Measurements from ENCODE around the gene LPP. TPM values are rescaled to one million over a fixed set of nuclear protein-coding genes. Genes with fewer than 3 reads are reported as not detected.

LPP gene
- total and polyA plus RNA-seq, 5 donors from 2014 or later, result 14.5 to 102 (median 21.7) TPM

DNA sequence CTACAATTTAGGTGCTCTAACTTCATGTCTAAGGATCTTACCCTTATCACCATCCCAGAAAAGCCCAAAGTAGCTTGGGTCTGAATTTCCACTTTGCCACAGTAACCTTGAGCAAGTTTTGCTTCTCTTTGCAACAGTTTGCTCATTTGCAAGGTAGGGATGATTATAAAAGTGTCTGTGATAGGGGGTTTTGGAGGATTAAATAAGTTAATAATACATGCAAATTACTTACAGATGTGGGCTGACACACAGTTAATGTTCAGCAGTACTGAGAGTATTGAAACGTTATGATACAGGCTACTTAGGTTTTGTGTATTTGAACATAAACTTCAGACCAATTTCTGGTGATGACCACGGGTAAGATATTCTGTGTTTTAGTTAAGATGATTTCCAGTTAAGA lies 573.1 kb downstream of the LPP start:
- Histone ChIP-seq H3K9me3 (ENCODE audit: control insufficient read depth in 2 of 2, low read length in 2 of 2) (no peaks in the 10 kb centered on the region), H3K4me1 (ENCODE audit: control insufficient read depth, insufficient read depth, low read length, poor library complexity, severe bottlenecking) (peaks cover 10% of the 10 kb centered on the region), H3K27me3 (ENCODE audit: control insufficient read depth, insufficient read depth, low read length) (no peaks in the 10 kb centered on the region), H3K27ac (ENCODE audit: insufficient read depth, low read length, poor library complexity, severe bottlenecking) (no peak overlapping the region), H3K4me3 (ENCODE audit: low read depth, low read length) (no peak overlapping the region), H3K36me3 (ENCODE audit: control insufficient read depth, insufficient read depth, low read length) (no peaks in the 10 kb centered on the region)
- Mint-ChIP-seq H3K36me3 (no peaks in the 10 kb centered on the region), H3K9me3 (no peaks in the 10 kb centered on the region), H3K27ac (no peak overlapping the region), H3K27me3 (no peaks in the 10 kb centered on the region), H3K4me1 (peaks cover 28 to 43% (median 33%) of the 10 kb centered on the region in 4 donors), H3K4me3 (no peak overlapping the region)
- no peak for DNase-seq
- no peak for ATAC-seq (ENCODE audit: low read depth in 2 of 2)

DNA sequence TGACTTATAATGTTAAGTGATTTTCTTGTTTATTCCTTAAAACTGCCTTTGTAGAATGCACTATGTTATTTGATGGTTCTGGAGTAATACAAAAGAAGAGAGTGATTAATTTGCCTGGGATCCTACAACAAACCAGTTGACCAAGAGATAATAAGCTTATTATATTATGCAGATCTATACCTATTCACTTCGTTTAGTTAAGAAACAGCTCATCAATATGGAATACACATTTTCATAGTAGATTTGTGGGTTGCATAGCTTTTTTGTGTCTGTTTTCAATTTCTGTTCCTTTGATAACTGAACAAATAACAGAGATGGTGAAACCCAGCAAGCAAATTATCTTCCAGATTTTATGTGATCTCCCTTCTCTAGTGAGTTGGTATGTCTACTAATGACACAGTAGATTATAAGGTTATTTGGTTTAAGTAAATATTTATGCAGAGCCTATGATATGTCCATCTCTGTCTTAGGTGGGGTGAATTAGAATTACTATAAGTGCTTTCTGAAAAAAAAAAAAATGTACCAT lies 574.5 kb downstream of the LPP start:
- no peaks in the 10 kb centered on the region for H3K9me3 ChIP-seq (ENCODE audit: control insufficient read depth in 2 of 2, low read length in 2 of 2)
- H3K4me3 ChIP-seq (ENCODE audit: low read depth, low read length), result no peak overlapping the region
- no peak for ATAC-seq (ENCODE audit: low read depth in 2 of 2)
- H3K9me3 Mint-ChIP-seq, result no peaks in the 10 kb centered on the region
- peaks cover 22 to 35% (median 25%) of the 10 kb centered on the region in 4 donors for H3K4me1 Mint-ChIP-seq
- H3K36me3 ChIP-seq (ENCODE audit: control insufficient read depth, insufficient read depth, low read length), result no peaks in the 10 kb centered on the region
- no peaks in the 10 kb centered on the region for H3K27me3 Mint-ChIP-seq
- H3K27ac ChIP-seq (ENCODE audit: insufficient read depth, low read length, poor library complexity, severe bottlenecking), result no peak overlapping the region
- H3K4me3 Mint-ChIP-seq, result peak overlapping the region in 1 of 4 donors; percentile 4
- peaks cover 10% of the 10 kb centered on the region for H3K4me1 ChIP-seq (ENCODE audit: control insufficient read depth, insufficient read depth, low read length, poor library complexity, severe bottlenecking)
- no peaks in the 10 kb centered on the region for H3K27me3 ChIP-seq (ENCODE audit: control insufficient read depth, insufficient read depth, low read length)
- H3K27ac Mint-ChIP-seq, result peak overlapping the region in 2 of 3 donors; percentile 5 to 51
- H3K36me3 Mint-ChIP-seq, result peaks cover 2% of the 10 kb centered on the region
- DNase-seq, result no peak

DNA sequence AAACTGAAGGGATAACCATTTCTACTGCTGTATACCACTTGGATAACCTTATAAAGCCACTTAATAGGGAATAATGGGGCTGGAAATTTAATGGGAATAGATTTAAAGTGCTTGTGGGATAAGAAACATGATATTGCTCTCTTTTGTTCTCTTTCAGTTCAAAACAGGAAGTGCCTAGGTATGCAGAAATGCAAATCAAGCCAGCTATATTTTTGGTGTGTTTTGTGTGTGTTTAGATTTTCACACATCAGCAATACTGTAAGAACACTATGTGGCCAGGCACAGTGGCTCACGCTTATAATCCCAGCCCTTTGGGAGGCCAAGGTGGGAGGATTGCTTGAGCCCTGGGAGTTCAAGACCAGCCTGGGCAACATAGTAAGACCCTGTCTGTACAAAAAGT lies 575.5 kb downstream of the LPP start:
- DNase-seq (peak in 1 of 3 donors; percentile 40), ATAC-seq (ENCODE audit: low read depth in 2 of 2) (no peak)
- peaks cover 3% of the 10 kb centered on the region for H3K36me3 Mint-ChIP-seq
- peak overlapping the region; percentile 5 to 67 (median 34) for H3K27ac Mint-ChIP-seq
- Histone ChIP-seq H3K9me3 (ENCODE audit: control insufficient read depth in 2 of 2, low read length in 2 of 2) (no peaks in the 10 kb centered on the region), H3K27ac (ENCODE audit: insufficient read depth, low read length, poor library complexity, severe bottlenecking) (no peak overlapping the region), H3K27me3 (ENCODE audit: control insufficient read depth, insufficient read depth, low read length) (no peaks in the 10 kb centered on the region), H3K36me3 (ENCODE audit: control insufficient read depth, insufficient read depth, low read length) (no peaks in the 10 kb centered on the region), H3K4me3 (ENCODE audit: low read depth, low read length) (peak overlapping the region; percentile 58), H3K4me1 (ENCODE audit: control insufficient read depth, insufficient read depth, low read length, poor library complexity, severe bottlenecking) (peaks cover 10% of the 10 kb centered on the region)
- H3K4me3 Mint-ChIP-seq, result peak overlapping the region in 2 of 4 donors; percentile 3 to 33
- H3K9me3 Mint-ChIP-seq, result no peaks in the 10 kb centered on the region
- H3K4me1 Mint-ChIP-seq, result peaks cover 22 to 35% (median 25%) of the 10 kb centered on the region in 4 donors
- H3K27me3 Mint-ChIP-seq, result no peaks in the 10 kb centered on the region

DNA sequence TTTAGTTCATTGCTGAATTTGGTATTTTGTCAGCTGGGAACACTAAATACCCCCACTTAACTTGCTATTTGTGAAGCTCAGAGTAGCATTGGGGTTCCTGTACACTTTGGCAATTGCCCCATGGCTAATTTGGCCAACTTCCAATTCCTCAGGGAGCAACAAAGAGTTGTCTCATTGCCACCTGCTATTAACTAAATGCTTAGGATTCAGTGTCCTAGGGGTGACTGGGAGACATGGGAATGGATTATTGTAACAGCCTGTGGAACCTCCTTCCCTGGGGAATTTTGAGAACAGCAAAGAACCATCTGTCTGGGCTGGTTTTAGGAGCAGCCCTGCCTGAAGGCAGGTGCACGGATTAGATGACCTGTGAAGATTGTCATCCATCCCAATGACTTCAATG lies 580.4 kb downstream of the LPP start:
- no peak overlapping the region for H3K27ac ChIP-seq (ENCODE audit: insufficient read depth, low read length, poor library complexity, severe bottlenecking)
- H3K4me3 Mint-ChIP-seq, result no peak overlapping the region
- no peaks in the 10 kb centered on the region for H3K9me3 ChIP-seq (ENCODE audit: control insufficient read depth in 2 of 2, low read length in 2 of 2)
- H3K4me1 Mint-ChIP-seq, result peaks cover 3 to 8% (median 6%) of the 10 kb centered on the region in 4 donors
- H3K36me3 ChIP-seq (ENCODE audit: control insufficient read depth, insufficient read depth, low read length), result no peaks in the 10 kb centered on the region
- DNase-seq, result no peak
- peaks cover 6% of the 10 kb centered on the region for H3K36me3 Mint-ChIP-seq
- H3K4me3 ChIP-seq (ENCODE audit: low read depth, low read length), result no peak overlapping the region
- no peaks in the 10 kb centered on the region for H3K9me3 Mint-ChIP-seq
- no peak for ATAC-seq (ENCODE audit: low read depth in 2 of 2)
- H3K27me3 Mint-ChIP-seq, result no peaks in the 10 kb centered on the region
- H3K27me3 ChIP-seq (ENCODE audit: control insufficient read depth, insufficient read depth, low read length), result no peaks in the 10 kb centered on the region
- H3K4me1 ChIP-seq (ENCODE audit: control insufficient read depth, insufficient read depth, low read length, poor library complexity, severe bottlenecking), result peaks cover 4% of the 10 kb centered on the region
- H3K27ac Mint-ChIP-seq, result no peak overlapping the region

DNA sequence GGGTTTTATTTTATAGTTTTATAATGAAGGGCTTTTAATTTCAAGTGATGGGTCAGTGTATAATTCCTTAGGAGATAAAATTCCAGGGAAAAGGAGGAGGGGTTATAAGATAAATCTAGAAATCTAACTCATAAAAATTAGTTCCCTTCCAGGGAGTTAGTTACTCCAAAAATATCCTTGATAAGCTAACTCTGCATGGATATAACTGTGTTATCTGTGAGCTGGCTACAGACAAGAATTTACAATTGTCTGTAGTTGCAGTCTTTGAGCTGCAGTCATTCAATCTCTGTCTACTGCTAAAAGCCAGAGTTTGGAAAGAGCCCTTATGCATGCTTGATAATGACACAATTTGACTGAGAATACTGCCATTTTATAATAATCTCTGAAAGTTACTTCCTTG lies 585.6 kb downstream of the LPP start:
- no peak overlapping the region for H3K27ac ChIP-seq (ENCODE audit: insufficient read depth, low read length, poor library complexity, severe bottlenecking)
- H3K4me1 Mint-ChIP-seq, result no peaks in the 10 kb centered on the region
- no peaks in the 10 kb centered on the region for H3K4me1 ChIP-seq (ENCODE audit: control insufficient read depth, insufficient read depth, low read length, poor library complexity, severe bottlenecking)
- no peaks in the 10 kb centered on the region for H3K27me3 ChIP-seq (ENCODE audit: control insufficient read depth, insufficient read depth, low read length)
- H3K9me3 ChIP-seq (ENCODE audit: control insufficient read depth in 2 of 2, low read length in 2 of 2), result no peaks in the 10 kb centered on the region
- H3K9me3 Mint-ChIP-seq, result no peaks in the 10 kb centered on the region
- H3K36me3 Mint-ChIP-seq, result peaks cover 2% of the 10 kb centered on the region
- H3K27ac Mint-ChIP-seq, result no peak overlapping the region
- DNase-seq, result no peak
- ATAC-seq (ENCODE audit: low read depth in 2 of 2), result no peak
- H3K4me3 Mint-ChIP-seq, result no peak overlapping the region
- no peaks in the 10 kb centered on the region for H3K27me3 Mint-ChIP-seq
- no peak overlapping the region for H3K4me3 ChIP-seq (ENCODE audit: low read depth, low read length)
- H3K36me3 ChIP-seq (ENCODE audit: control insufficient read depth, insufficient read depth, low read length), result no peaks in the 10 kb centered on the region

DNA sequence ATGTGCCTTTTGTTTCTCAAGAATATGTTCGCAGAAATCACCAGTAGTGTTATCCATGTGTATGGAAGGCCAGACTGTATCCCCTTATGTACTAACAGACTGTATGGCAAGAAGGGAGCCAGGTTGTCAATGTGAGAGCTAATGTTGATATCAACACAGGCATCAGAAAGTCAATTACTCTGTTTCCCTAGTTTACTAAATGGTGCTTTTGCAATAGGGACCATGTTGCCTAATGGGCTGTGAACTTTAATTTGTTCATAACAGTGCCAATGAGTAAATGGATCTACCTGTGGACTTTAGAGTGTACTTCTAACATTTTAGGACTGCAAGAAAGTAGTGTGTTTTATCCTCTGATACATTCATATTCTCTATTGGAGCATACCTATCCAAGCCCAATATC lies 586.1 kb downstream of the LPP start:
- Histone ChIP-seq H3K4me1 (ENCODE audit: control insufficient read depth, insufficient read depth, low read length, poor library complexity, severe bottlenecking) (no peaks in the 10 kb centered on the region), H3K4me3 (ENCODE audit: low read depth, low read length) (no peak overlapping the region), H3K36me3 (ENCODE audit: control insufficient read depth, insufficient read depth, low read length) (no peaks in the 10 kb centered on the region), H3K27ac (ENCODE audit: insufficient read depth, low read length, poor library complexity, severe bottlenecking) (no peak overlapping the region), H3K27me3 (ENCODE audit: control insufficient read depth, insufficient read depth, low read length) (no peaks in the 10 kb centered on the region), H3K9me3 (ENCODE audit: control insufficient read depth in 2 of 2, low read length in 2 of 2) (no peaks in the 10 kb centered on the region)
- DNase-seq, result no peak
- no peaks in the 10 kb centered on the region for H3K36me3 Mint-ChIP-seq
- H3K27ac Mint-ChIP-seq, result no peak overlapping the region
- H3K27me3 Mint-ChIP-seq, result no peaks in the 10 kb centered on the region
- H3K4me3 Mint-ChIP-seq, result no peak overlapping the region
- no peak for ATAC-seq (ENCODE audit: low read depth in 2 of 2)
- H3K9me3 Mint-ChIP-seq, result no peaks in the 10 kb centered on the region
- H3K4me1 Mint-ChIP-seq, result peaks cover 0 to 5% (median 0%) of the 10 kb centered on the region in 4 donors

DNA sequence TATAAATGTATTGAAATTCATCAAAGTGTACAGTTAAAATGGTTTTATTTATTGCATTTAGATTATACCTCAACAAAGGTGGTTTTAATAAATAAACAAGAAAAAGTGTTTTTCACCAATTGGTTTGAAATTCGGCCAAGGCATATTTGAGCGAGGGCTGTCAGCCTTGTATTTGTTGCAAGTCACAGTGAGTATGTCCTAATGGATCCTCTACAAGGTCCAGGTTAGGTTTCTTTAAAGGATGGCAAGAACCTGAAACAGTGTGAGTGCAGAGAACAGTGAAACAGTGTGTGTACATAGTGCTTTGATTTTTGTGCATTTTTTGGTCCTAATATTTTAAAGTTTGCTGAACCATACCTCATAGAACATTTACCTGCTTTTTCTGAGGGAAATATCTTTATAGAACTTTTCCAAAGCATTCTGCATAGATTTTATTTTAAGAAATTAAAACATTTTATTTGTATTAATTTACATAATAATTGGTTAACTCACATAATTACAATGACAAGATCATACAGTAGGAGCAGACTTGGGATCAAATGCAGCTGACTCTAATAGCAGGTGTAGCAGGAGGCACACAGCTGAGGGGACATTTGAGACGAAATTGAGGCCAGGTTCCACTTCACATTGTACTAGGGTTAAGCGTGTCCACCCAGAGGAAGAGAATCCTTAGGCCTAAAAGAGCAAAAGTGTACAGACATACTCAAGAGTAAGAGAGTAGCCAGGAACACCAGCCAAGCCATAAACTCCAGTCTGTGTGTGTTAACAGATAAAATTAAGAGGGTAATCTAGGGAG lies 589.0 kb downstream of the LPP start:
- ATAC-seq (ENCODE audit: low read depth in 2 of 2) (no peak), DNase-seq (no peak)
- Histone ChIP-seq H3K9me3 (ENCODE audit: control insufficient read depth in 2 of 2, low read length in 2 of 2) (no peaks in the 10 kb centered on the region), H3K4me3 (ENCODE audit: low read depth, low read length) (no peak overlapping the region), H3K36me3 (ENCODE audit: control insufficient read depth, insufficient read depth, low read length) (no peaks in the 10 kb centered on the region), H3K4me1 (ENCODE audit: control insufficient read depth, insufficient read depth, low read length, poor library complexity, severe bottlenecking) (no peaks in the 10 kb centered on the region), H3K27me3 (ENCODE audit: control insufficient read depth, insufficient read depth, low read length) (no peaks in the 10 kb centered on the region), H3K27ac (ENCODE audit: insufficient read depth, low read length, poor library complexity, severe bottlenecking) (no peak overlapping the region)
- H3K27ac Mint-ChIP-seq, result no peak overlapping the region
- no peaks in the 10 kb centered on the region for H3K27me3 Mint-ChIP-seq
- no peaks in the 10 kb centered on the region for H3K9me3 Mint-ChIP-seq
- H3K36me3 Mint-ChIP-seq, result no peaks in the 10 kb centered on the region
- peaks cover 0 to 7% (median 1%) of the 10 kb centered on the region in 4 donors for H3K4me1 Mint-ChIP-seq
- H3K4me3 Mint-ChIP-seq, result no peak overlapping the region

DNA sequence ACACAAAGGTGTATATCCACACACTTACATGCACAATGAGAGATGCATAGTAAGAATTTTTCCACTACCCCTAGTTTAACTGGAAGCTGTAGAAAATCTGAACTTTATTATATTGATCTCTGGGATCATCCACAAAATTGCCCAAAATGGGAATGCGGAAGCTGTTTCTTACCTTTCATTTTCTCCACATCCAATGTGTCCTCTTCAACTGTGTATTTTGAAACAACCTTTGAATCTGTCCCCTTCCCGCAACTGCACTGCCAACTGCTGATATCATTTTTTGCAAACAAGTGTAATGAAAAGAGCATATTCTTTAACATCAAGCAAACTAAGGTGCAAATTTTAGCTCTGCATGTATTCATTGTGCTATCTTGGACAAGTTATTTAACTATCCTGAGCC lies 590.2 kb downstream of the LPP start:
- ATAC-seq (ENCODE audit: low read depth in 2 of 2) (no peak), DNase-seq (no peak)
- no peaks in the 10 kb centered on the region for H3K9me3 Mint-ChIP-seq
- H3K4me3 Mint-ChIP-seq, result no peak overlapping the region
- no peaks in the 10 kb centered on the region for H3K4me1 ChIP-seq (ENCODE audit: control insufficient read depth, insufficient read depth, low read length, poor library complexity, severe bottlenecking)
- H3K27me3 ChIP-seq (ENCODE audit: control insufficient read depth, insufficient read depth, low read length), result no peaks in the 10 kb centered on the region
- no peak overlapping the region for H3K27ac Mint-ChIP-seq
- no peaks in the 10 kb centered on the region for H3K9me3 ChIP-seq (ENCODE audit: control insufficient read depth in 2 of 2, low read length in 2 of 2)
- no peak overlapping the region for H3K4me3 ChIP-seq (ENCODE audit: low read depth, low read length)
- peaks cover 0 to 7% (median 1%) of the 10 kb centered on the region in 4 donors for H3K4me1 Mint-ChIP-seq
- no peaks in the 10 kb centered on the region for H3K36me3 ChIP-seq (ENCODE audit: control insufficient read depth, insufficient read depth, low read length)
- H3K27ac ChIP-seq (ENCODE audit: insufficient read depth, low read length, poor library complexity, severe bottlenecking), result no peak overlapping the region
- no peaks in the 10 kb centered on the region for H3K36me3 Mint-ChIP-seq
- H3K27me3 Mint-ChIP-seq, result no peaks in the 10 kb centered on the region

Measured in CD4-positive, CD25-positive, alpha-beta regulatory T cell (primary cell).